Measurements from ENCODE around the gene TCF20.

- TF ChIP-seq CTCF (IDR thresholded peaks at IDR 0.05; ENCODE audit: insufficient read depth, low read length) (no peak), POLR2AphosphoS5 (IDR thresholded peaks at IDR 0.05; ENCODE audit: low read depth) (no peak)
Measured at GRCh38 chr22:42296381-42296853, 26.0 kb upstream of the TCF20 start.
